ENCODE results near the gene ATF2.

GRCh38 chr2:175035806-175036205, 132.2 kb downstream of the ATF2 start:
- TF ChIP-seq POLR2AphosphoS5 (IDR thresholded peaks at IDR 0.05; ENCODE audit: low read depth, low read length) (no peak), SIN3A (IDR thresholded peaks at IDR 0.05; ENCODE audit: borderline replicate concordance, insufficient read depth, low read length) (no peak), TAF1 (IDR thresholded peaks at IDR 0.05; ENCODE audit: borderline replicate concordance, insufficient read depth, low read length) (no peak), REST (IDR thresholded peaks at IDR 0.05; ENCODE audit: insufficient read depth in 1 of 2, low read depth in 2 of 2, low read length in 2 of 2) (no peak), FOXP2 (optimal IDR thresholded peaks at IDR 0.05; ENCODE audit: borderline replicate concordance, extremely low read depth, extremely low read length, insufficient read depth) (no peak)

Measured in PFSK-1 (cell line).